Testis (tissue), 2 donors: ENCODE results near the gene SLIRP.

Experiments used
- POLR2A ChIP-seq: fragments of 450-650 bp; IDR thresholded peaks from one replicate; pipeline ENCODE4 v1.6.1; 2017; ENCODE audit warnings: antibody characterized with exemption, mild to moderate bottlenecking, moderate library complexity
- TF ChIP-seq, protein P1 (sequence below), 3 experiments: fragments of 450-650 bp in 2 of 3; fragments of 200-600 bp in 1 of 3; sonication (generic) in 1 of 3; IDR thresholded peaks; one replicate each; pipeline ENCODE4 v1.5.1; 2016 to 2019; ENCODE audit warnings: antibody characterized with exemption in 3 of 3, mild to moderate bottlenecking in 2 of 3, moderate library complexity in 1 of 3

DNA sequence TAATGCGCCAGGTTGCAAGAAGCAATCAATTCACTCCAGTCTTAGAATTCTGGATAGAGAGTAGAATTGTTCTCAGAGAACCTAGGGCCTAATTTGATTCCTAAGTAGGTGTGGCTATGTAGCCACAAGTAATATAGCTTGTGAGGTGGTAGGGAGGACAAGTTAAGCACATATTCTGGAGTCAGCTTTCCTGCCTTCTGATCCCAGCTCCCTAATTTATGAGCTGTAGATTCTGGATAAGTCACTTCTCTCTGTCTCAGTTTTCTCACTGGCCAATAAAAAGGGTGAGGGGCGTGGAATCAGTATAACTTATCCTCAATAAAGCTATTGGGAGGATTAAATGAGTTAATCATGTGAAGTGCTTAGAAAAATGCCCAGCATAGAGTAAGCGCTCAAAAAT lies 56.1 kb downstream of the SLIRP start:
- TF ChIP-seq, protein P1, sequence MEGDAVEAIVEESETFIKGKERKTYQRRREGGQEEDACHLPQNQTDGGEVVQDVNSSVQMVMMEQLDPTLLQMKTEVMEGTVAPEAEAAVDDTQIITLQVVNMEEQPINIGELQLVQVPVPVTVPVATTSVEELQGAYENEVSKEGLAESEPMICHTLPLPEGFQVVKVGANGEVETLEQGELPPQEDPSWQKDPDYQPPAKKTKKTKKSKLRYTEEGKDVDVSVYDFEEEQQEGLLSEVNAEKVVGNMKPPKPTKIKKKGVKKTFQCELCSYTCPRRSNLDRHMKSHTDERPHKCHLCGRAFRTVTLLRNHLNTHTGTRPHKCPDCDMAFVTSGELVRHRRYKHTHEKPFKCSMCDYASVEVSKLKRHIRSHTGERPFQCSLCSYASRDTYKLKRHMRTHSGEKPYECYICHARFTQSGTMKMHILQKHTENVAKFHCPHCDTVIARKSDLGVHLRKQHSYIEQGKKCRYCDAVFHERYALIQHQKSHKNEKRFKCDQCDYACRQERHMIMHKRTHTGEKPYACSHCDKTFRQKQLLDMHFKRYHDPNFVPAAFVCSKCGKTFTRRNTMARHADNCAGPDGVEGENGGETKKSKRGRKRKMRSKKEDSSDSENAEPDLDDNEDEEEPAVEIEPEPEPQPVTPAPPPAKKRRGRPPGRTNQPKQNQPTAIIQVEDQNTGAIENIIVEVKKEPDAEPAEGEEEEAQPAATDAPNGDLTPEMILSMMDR (IDR thresholded peaks at IDR 0.05), result no peak
- TF ChIP-seq POLR2A, result no peak
